ENCODE data around the gene IGIP.

The IGIP gene

DNA sequence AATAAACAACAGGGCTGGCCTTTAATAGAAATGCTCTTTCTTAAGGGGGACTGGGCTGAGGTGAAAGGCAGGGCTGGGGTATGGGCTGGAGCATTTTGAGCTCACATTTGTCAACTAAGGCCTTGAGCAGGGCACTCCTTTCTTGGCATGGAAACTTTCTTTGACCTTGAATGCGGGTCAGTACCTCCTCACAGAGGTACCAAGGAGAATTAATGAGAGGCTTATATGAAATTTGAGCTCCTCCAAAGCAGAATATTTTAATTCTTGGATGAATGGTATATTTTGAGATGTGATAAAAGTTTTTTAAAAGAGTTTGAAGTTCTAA lies 52.3 kb downstream of the IGIP start:
- H3K27me3 ChIP-seq (ENCODE audit: insufficient read depth, insufficient read length): peaks cover 4% of the 10 kb centered on the region
- TF ChIP-seq YY1 (IDR thresholded peaks at IDR 0.05; ENCODE audit: insufficient read depth, insufficient read length) (no peak), ZNF274 (IDR thresholded peaks at IDR 0.05; ENCODE audit: low read depth, low read length) (no peak), SUZ12 (IDR thresholded peaks at IDR 0.05; ENCODE audit: extremely low read depth, insufficient read depth, insufficient read length) (no peak)
- H3K4me3 ChIP-seq (ENCODE audit: insufficient read length, low read depth): no peak overlapping the region
- peaks cover 2% of the 10 kb centered on the region for H3K4me1 ChIP-seq (ENCODE audit: insufficient read depth, insufficient read length)
- no peak overlapping the region for H3K9ac ChIP-seq (ENCODE audit: insufficient read length, low read depth)
- H3K9me3 ChIP-seq (ENCODE audit: insufficient read depth, low read length): no peaks in the 10 kb centered on the region
- no peak for DNase-seq (ENCODE audit: low read depth, low spot score)
- no peaks in the 10 kb centered on the region for H3K36me3 ChIP-seq (ENCODE audit: insufficient read depth, insufficient read length, low read length)

DNA sequence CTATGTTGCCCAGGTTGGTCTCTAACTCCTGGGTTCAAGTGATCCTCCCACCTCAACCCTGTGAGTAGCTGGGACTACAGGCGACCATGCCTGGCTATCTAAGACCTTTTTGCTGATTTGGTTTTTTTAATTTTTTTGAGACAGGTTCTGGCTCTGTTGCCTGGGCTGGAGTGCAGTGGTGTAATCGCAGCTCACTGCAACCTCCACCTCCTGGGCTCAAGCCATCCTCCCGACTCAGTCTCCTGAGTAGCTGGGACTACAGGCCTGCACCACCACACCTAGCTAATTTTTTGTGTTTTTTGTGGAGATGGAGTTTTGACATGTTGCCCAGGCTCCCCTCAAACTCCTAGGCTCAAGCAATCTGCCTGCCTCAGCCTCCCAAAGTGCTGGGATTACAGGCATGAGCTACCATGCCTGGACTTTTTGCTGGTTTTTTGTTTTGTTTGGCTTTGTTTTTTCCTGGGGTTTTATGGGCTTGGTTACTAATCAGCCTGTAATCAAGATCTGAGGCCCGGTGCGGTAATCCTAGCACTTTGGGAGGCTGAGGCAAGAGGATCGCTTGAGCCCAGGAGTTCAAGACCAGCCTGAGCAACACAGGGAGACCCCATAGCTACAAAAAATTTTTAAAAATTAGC lies 52.9 kb downstream of the IGIP start:
- Histone ChIP-seq H3K27me3 (ENCODE audit: insufficient read depth, insufficient read length) (no peaks in the 10 kb centered on the region), H3K9me3 (ENCODE audit: insufficient read depth, low read length) (no peaks in the 10 kb centered on the region), H3K9ac (ENCODE audit: insufficient read length, low read depth) (no peak overlapping the region), H3K4me1 (ENCODE audit: insufficient read depth, insufficient read length) (peaks cover 2% of the 10 kb centered on the region), H3K4me3 (ENCODE audit: insufficient read length, low read depth) (no peak overlapping the region), H3K36me3 (ENCODE audit: insufficient read depth, insufficient read length, low read length) (no peaks in the 10 kb centered on the region)
- no peak for TF ChIP-seq SUZ12 (IDR thresholded peaks at IDR 0.05; ENCODE audit: extremely low read depth, insufficient read depth, insufficient read length)
- TF ChIP-seq ZNF274 (IDR thresholded peaks at IDR 0.05; ENCODE audit: low read depth, low read length): no peak
- TF ChIP-seq YY1 (IDR thresholded peaks at IDR 0.05; ENCODE audit: insufficient read depth, insufficient read length): no peak
- DNase-seq (ENCODE audit: low read depth, low spot score): no peak

Measured in NT2/D1 (cell line).